ENCODE results near the gene NINJ2. TPM values are rescaled to one million over a fixed set of nuclear protein-coding genes. Genes with fewer than 3 reads are reported as not detected.

The NINJ2 gene
- total and polyA plus RNA-seq, 10 of the 15 experiments (the other 5 are each of a cell fraction or from before 2014, with no cell fraction given), result 8.9 to 51.6 (median 21.3) TPM

GRCh38 chr12:668090-668481 is 4.8 kb upstream of the NINJ2 start (continued):
- TF ChIP-seq, protein P1, sequence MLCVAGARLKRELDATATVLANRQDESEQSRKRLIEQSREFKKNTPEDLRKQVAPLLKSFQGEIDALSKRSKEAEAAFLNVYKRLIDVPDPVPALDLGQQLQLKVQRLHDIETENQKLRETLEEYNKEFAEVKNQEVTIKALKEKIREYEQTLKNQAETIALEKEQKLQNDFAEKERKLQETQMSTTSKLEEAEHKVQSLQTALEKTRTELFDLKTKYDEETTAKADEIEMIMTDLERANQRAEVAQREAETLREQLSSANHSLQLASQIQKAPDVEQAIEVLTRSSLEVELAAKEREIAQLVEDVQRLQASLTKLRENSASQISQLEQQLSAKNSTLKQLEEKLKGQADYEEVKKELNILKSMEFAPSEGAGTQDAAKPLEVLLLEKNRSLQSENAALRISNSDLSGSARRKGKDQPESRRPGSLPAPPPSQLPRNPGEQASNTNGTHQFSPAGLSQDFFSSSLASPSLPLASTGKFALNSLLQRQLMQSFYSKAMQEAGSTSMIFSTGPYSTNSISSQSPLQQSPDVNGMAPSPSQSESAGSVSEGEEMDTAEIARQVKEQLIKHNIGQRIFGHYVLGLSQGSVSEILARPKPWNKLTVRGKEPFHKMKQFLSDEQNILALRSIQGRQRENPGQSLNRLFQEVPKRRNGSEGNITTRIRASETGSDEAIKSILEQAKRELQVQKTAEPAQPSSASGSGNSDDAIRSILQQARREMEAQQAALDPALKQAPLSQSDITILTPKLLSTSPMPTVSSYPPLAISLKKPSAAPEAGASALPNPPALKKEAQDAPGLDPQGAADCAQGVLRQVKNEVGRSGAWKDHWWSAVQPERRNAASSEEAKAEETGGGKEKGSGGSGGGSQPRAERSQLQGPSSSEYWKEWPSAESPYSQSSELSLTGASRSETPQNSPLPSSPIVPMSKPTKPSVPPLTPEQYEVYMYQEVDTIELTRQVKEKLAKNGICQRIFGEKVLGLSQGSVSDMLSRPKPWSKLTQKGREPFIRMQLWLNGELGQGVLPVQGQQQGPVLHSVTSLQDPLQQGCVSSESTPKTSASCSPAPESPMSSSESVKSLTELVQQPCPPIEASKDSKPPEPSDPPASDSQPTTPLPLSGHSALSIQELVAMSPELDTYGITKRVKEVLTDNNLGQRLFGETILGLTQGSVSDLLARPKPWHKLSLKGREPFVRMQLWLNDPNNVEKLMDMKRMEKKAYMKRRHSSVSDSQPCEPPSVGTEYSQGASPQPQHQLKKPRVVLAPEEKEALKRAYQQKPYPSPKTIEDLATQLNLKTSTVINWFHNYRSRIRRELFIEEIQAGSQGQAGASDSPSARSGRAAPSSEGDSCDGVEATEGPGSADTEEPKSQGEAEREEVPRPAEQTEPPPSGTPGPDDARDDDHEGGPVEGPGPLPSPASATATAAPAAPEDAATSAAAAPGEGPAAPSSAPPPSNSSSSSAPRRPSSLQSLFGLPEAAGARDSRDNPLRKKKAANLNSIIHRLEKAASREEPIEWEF (IDR thresholded peaks at IDR 0.05; ENCODE audit: insufficient replicate concordance, low read depth, low read length), result no peak

DNA sequence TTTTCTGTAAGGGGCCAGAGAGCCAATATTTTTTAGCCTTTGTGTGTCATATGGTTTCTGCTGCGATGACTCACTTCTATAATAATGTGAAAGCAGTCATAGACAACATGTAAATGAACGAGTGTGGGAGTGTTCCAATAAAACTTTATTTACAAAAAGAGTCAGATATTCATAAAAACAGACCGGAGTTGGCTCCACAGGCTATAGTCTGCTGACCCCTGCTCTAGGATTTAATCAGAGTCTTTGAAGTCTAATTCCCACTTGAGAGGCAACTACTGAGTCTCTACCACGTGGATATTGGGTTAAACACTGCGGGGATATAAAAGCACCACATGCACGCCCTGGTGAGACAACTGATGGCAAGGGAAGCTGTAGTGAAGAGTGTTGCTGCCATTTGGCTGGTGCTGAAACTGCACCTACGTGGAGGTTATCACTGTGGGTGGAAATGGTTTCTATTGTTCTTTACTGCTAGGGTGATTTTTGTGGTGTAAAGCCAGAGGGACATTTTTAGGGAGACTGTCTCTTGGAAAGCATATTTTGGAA is 3.6 kb upstream of the NINJ2 start:
- POLR2A ChIA-PET, result interaction anchor here (0.6 to 5.4 kb wide), 12 partner anchors 11 to 92 kb away, joined by 3 to 79 read pairs (median 10); partner anchors contain the start of gene WNK1
- Histone ChIP-seq H3K27me3 (replicated peaks in 1 of 2; ENCODE audit: control insufficient read depth in 2 of 2, insufficient read depth in 2 of 2, low read length in 1 of 2) (no peaks in the 10 kb centered on the region), H4K20me1 (ENCODE audit: control insufficient read depth, insufficient read depth) (no peaks in the 10 kb centered on the region), H3K4me3 (peak overlapping the region; percentile 11), H3K9ac (ENCODE audit: control insufficient read depth, insufficient read depth, low read length) (peak overlapping the region; percentile 62), H2AFZ (ENCODE audit: control insufficient read depth, low read depth, low read length) (peak overlapping the region; percentile 79), H3K27ac (ENCODE audit: control insufficient read depth, insufficient read depth) (peak overlapping the region; percentile 87), H3K79me2 (ENCODE audit: control insufficient read depth, insufficient read depth, low read length) (no peaks in the 10 kb centered on the region), H3K9me3 (replicated peaks; ENCODE audit: control insufficient read depth, insufficient read depth, low read length) (no peaks in the 10 kb centered on the region), H3K36me3 (ENCODE audit: control insufficient read depth in 2 of 2, insufficient read depth in 2 of 2, low read length in 1 of 2) (no peaks in the 10 kb centered on the region), H3K4me1 (ENCODE audit: control insufficient read depth, insufficient read depth, low read length) (peaks cover 71% of the 10 kb centered on the region), H3K4me2 (ENCODE audit: control insufficient read depth, insufficient read depth) (peak overlapping the region; percentile 79)
- intact Hi-C loops (cut with micrococcal nuclease; ENCODE audit: unreplicated experiment) (no loop called here), in situ Hi-C loops (cut with MboI) (no loop called here)
- SMC1A ChIA-PET (ENCODE audit: uncharacterized antibody, unreplicated experiment), result interaction anchor here (1.0 to 6.6 kb wide), 25 partner anchors 7 to 147 kb away, joined by 3 to 87 read pairs (median 10); partner anchors contain the start of gene WNK1
- no TSS peak for BruUV-seq (replicated peaks)
- CTCF ChIA-PET, result interaction anchor here (0.6 to 4.6 kb wide), 11 partner anchors 11 to 147 kb away, joined by 3 to 63 read pairs (median 5); partner anchors contain the start of gene WNK1
- ATAC-seq (peak; percentile 69), DNase-seq (ENCODE audit: low read depth, low spot score) (peak; percentile 80), FAIRE-seq (peak; percentile 89)
- WGBS (ENCODE audit: insufficient coverage, insufficient replicate concordance, low lambda C conversion rate, missing lambda C conversion rate), result 0% methylated on average over 7 of the region's 7 CpGs
- RAD21 ChIA-PET (ENCODE audit: unreplicated experiment), result interaction anchor here (0.6 to 15.9 kb wide), 18 partner anchors 8 to 145 kb away, joined by 3 to 396 read pairs (median 7); partner anchors contain the start of gene WNK1
- no peak for TF ChIP-seq E2F8 (IDR thresholded peaks at IDR 0.05; ENCODE audit: low read depth, partially characterized antibody)
- TF ChIP-seq DPF2 (IDR thresholded peaks at IDR 0.05), result 0 out of 2 replicates have a peak, but pooled peaks have one; percentile 76
- TF ChIP-seq IKZF1 (conservative IDR thresholded peaks at IDR 0.05), result peak; percentile 92
- TF ChIP-seq BCL11A (IDR thresholded peaks at IDR 0.05; ENCODE audit: low read depth, low read length), result no peak
- TF ChIP-seq BMI1 (IDR thresholded peaks at IDR 0.05; ENCODE audit: borderline replicate concordance), result no peak
- TF ChIP-seq KLF5 (IDR thresholded peaks at IDR 0.05; ENCODE audit: partially characterized antibody), result no peak
- peak; percentile 49 for TF ChIP-seq SMAD1 (IDR thresholded peaks at IDR 0.05; ENCODE audit: low read depth, partially characterized antibody)
- no peak for TF ChIP-seq PBX3 (IDR thresholded peaks at IDR 0.05; ENCODE audit: insufficient replicate concordance, low read depth, low read length)
- TF ChIP-seq RAD51 (IDR thresholded peaks at IDR 0.05), result peak; percentile 68
- TF ChIP-seq MEF2A (IDR thresholded peaks at IDR 0.05; ENCODE audit: insufficient read depth, low read depth, low read length), result peak; percentile 72; the same call in 1 of the 2 replicates
- TF ChIP-seq CREB1 (IDR thresholded peaks at IDR 0.05; ENCODE audit: low read depth), result peak; percentile 55; the same call in 1 of the 2 replicates

All from GM12878 (cell line).